ENCODE results near the gene OTULIN. TPM values are rescaled to one million over a fixed set of nuclear protein-coding genes. Genes with fewer than 3 reads are reported as not detected.

Gene OTULIN
- total RNA-seq (10 to 100 TPM; 77.0 to 94.6 TPM), total RNA-seq (82.4 to 109 reads per million in 2 donors)

- DNase-seq: peak; percentile 65 to 87 (median 80)
- Mint-ChIP-seq H3K4me1 (peaks cover 53% of the 10 kb centered on the region), H3K36me3 (ENCODE audit: low read depth) (peaks cover 4% of the 10 kb centered on the region), H3K27ac (peak within 1 kb of the TSS; percentile 99), H3K27me3 (no peaks in the 10 kb centered on the region), H3K4me3 (peak within 1 kb of the TSS; percentile 97)
- H3K9me3 ChIP-seq (ENCODE audit: control insufficient read depth, low read length, poor library complexity, severe bottlenecking): no peaks in the 10 kb centered on the region
- peak; percentile 81 for ATAC-seq
These were observed at the start of gene OTULIN for GRCh38 chr5:14664270-14665100. Gene OTULIN, plus strand, starts transcription at chr5:14664718. Its CDS starts 108 bp downstream, at chr5:14664826.

GRCh38 chr5:14615365-14615764, 49.2 kb upstream of the OTULIN start:
- ATAC-seq (no peak), DNase-seq (no peak)
- no peaks in the 10 kb centered on the region for H3K9me3 ChIP-seq (ENCODE audit: control insufficient read depth, low read length, poor library complexity, severe bottlenecking)
- Mint-ChIP-seq H3K4me1 (peaks cover 3% of the 10 kb centered on the region), H3K36me3 (ENCODE audit: low read depth) (peaks cover 11% of the 10 kb centered on the region), H3K27ac (no peak overlapping the region), H3K27me3 (no peaks in the 10 kb centered on the region), H3K4me3 (no peak overlapping the region)

GRCh38 chr5:14617441-14617840, 47.1 kb upstream of the OTULIN start:
- Mint-ChIP-seq H3K27me3 (no peaks in the 10 kb centered on the region), H3K27ac (no peak overlapping the region), H3K4me3 (no peak overlapping the region), H3K36me3 (ENCODE audit: low read depth) (peaks cover 3% of the 10 kb centered on the region), H3K4me1 (no peaks in the 10 kb centered on the region)
- ATAC-seq (no peak), DNase-seq (no peak)
- no peaks in the 10 kb centered on the region for H3K9me3 ChIP-seq (ENCODE audit: control insufficient read depth, low read length, poor library complexity, severe bottlenecking)

- no peak for ATAC-seq
- Mint-ChIP-seq H3K27ac (no peak overlapping the region), H3K27me3 (no peaks in the 10 kb centered on the region)
These were observed 37.2 kb upstream of the OTULIN start for GRCh38 chr5:14627270-14627669.

GRCh38 chr5:14628346-14628745, 36.2 kb upstream of the OTULIN start:
- no peak overlapping the region for H3K27ac Mint-ChIP-seq
- H3K36me3 Mint-ChIP-seq (ENCODE audit: low read depth): no peaks in the 10 kb centered on the region
- no peak overlapping the region for H3K4me3 Mint-ChIP-seq
- H3K9me3 ChIP-seq (ENCODE audit: control insufficient read depth, low read length, poor library complexity, severe bottlenecking): no peaks in the 10 kb centered on the region
- no peaks in the 10 kb centered on the region for H3K4me1 Mint-ChIP-seq
- ATAC-seq (peak; percentile 64), DNase-seq (peak in 2 of 3 donors; percentile 21 to 39)
- peaks cover 10% of the 10 kb centered on the region for H3K27me3 Mint-ChIP-seq

More at GRCh38 chr5:14627270-14627669, 37.2 kb upstream of the OTULIN start:
- Mint-ChIP-seq H3K4me3 (no peak overlapping the region), H3K4me1 (no peaks in the 10 kb centered on the region), H3K36me3 (ENCODE audit: low read depth) (no peaks in the 10 kb centered on the region)
- no peaks in the 10 kb centered on the region for H3K9me3 ChIP-seq (ENCODE audit: control insufficient read depth, low read length, poor library complexity, severe bottlenecking)
- no peak for DNase-seq

GRCh38 chr5:14630671-14631070, 33.8 kb upstream of the OTULIN start:
- no peak for DNase-seq
- Mint-ChIP-seq H3K27ac (no peak overlapping the region), H3K4me3 (no peak overlapping the region), H3K36me3 (ENCODE audit: low read depth) (no peaks in the 10 kb centered on the region), H3K27me3 (peaks cover 10% of the 10 kb centered on the region), H3K4me1 (no peaks in the 10 kb centered on the region)
- H3K9me3 ChIP-seq (ENCODE audit: control insufficient read depth, low read length, poor library complexity, severe bottlenecking): no peaks in the 10 kb centered on the region
- no peak for ATAC-seq

- ATAC-seq (no peak), DNase-seq (no peak)
- no peak overlapping the region for H3K27ac Mint-ChIP-seq
- H3K27me3 Mint-ChIP-seq: peaks cover 16% of the 10 kb centered on the region
- no peaks in the 10 kb centered on the region for H3K36me3 Mint-ChIP-seq (ENCODE audit: low read depth)
- no peaks in the 10 kb centered on the region for H3K9me3 ChIP-seq (ENCODE audit: control insufficient read depth, low read length, poor library complexity, severe bottlenecking)
- H3K4me1 Mint-ChIP-seq: no peaks in the 10 kb centered on the region
- H3K4me3 Mint-ChIP-seq: no peak overlapping the region
These were observed 28.9 kb upstream of the OTULIN start for GRCh38 chr5:14635656-14636055.

GRCh38 chr5:14640765-14641164, 23.8 kb upstream of the OTULIN start:
- DNase-seq (no peak), ATAC-seq (no peak)
- peaks cover 16% of the 10 kb centered on the region for H3K27me3 Mint-ChIP-seq
- H3K4me3 Mint-ChIP-seq: no peak overlapping the region
- H3K9me3 ChIP-seq (ENCODE audit: control insufficient read depth, low read length, poor library complexity, severe bottlenecking): no peaks in the 10 kb centered on the region
- H3K27ac Mint-ChIP-seq: no peak overlapping the region
- no peaks in the 10 kb centered on the region for H3K4me1 Mint-ChIP-seq
- peaks cover 5% of the 10 kb centered on the region for H3K36me3 Mint-ChIP-seq (ENCODE audit: low read depth)

GRCh38 chr5:14644623-14645237, 19.8 kb upstream of the OTULIN start:
- no peak overlapping the region for H3K4me3 Mint-ChIP-seq
- H3K27me3 Mint-ChIP-seq: peaks cover 27% of the 10 kb centered on the region

GRCh38 chr5:14650052-14650451, 14.5 kb upstream of the OTULIN start:
- DNase-seq (no peak), ATAC-seq (no peak)
- Mint-ChIP-seq H3K27ac (no peak overlapping the region), H3K36me3 (ENCODE audit: low read depth) (peaks cover 5% of the 10 kb centered on the region), H3K4me1 (peaks cover 10% of the 10 kb centered on the region), H3K4me3 (no peak overlapping the region), H3K27me3 (peaks cover 33% of the 10 kb centered on the region)
- no peaks in the 10 kb centered on the region for H3K9me3 ChIP-seq (ENCODE audit: control insufficient read depth, low read length, poor library complexity, severe bottlenecking)

More at GRCh38 chr5:14644623-14645237, 19.8 kb upstream of the OTULIN start:
- DNase-seq: no peak
- H3K27ac Mint-ChIP-seq: no peak overlapping the region
- peaks cover 3% of the 10 kb centered on the region for H3K4me1 Mint-ChIP-seq
- no peak for ATAC-seq
- H3K36me3 Mint-ChIP-seq (ENCODE audit: low read depth): peaks cover 9% of the 10 kb centered on the region
- no peaks in the 10 kb centered on the region for H3K9me3 ChIP-seq (ENCODE audit: control insufficient read depth, low read length, poor library complexity, severe bottlenecking)

GRCh38 chr5:14655146-14655741, 9.3 kb upstream of the OTULIN start:
- Mint-ChIP-seq H3K27me3 (peaks cover 6% of the 10 kb centered on the region), H3K36me3 (ENCODE audit: low read depth) (no peaks in the 10 kb centered on the region), H3K4me3 (no peak overlapping the region), H3K27ac (peak overlapping the region; percentile 54), H3K4me1 (peaks cover 21% of the 10 kb centered on the region)
- H3K9me3 ChIP-seq (ENCODE audit: control insufficient read depth, low read length, poor library complexity, severe bottlenecking): no peaks in the 10 kb centered on the region
- peak; percentile 74 for ATAC-seq
- DNase-seq: no peak

- H3K36me3 Mint-ChIP-seq (ENCODE audit: low read depth): no peaks in the 10 kb centered on the region
- no peak overlapping the region for H3K4me3 Mint-ChIP-seq
- no peak for DNase-seq
- H3K4me1 Mint-ChIP-seq: peaks cover 26% of the 10 kb centered on the region
- no peaks in the 10 kb centered on the region for H3K27me3 Mint-ChIP-seq
- ATAC-seq: no peak
- no peaks in the 10 kb centered on the region for H3K9me3 ChIP-seq (ENCODE audit: control insufficient read depth, low read length, poor library complexity, severe bottlenecking)
- no peak overlapping the region for H3K27ac Mint-ChIP-seq
These were observed 7.6 kb upstream of the OTULIN start for GRCh38 chr5:14656898-14657297.

GRCh38 chr5:14659821-14660607, 4.5 kb upstream of the OTULIN start:
- Mint-ChIP-seq H3K36me3 (ENCODE audit: low read depth) (peaks cover 4% of the 10 kb centered on the region), H3K27me3 (no peaks in the 10 kb centered on the region), H3K4me3 (no peak overlapping the region), H3K4me1 (peaks cover 33% of the 10 kb centered on the region), H3K27ac (no peak overlapping the region)
- DNase-seq (no peak), ATAC-seq (no peak)
- no peaks in the 10 kb centered on the region for H3K9me3 ChIP-seq (ENCODE audit: control insufficient read depth, low read length, poor library complexity, severe bottlenecking)

All from T-helper 17 cell (primary cell).